K562 (cell line): ENCODE results near the gene CAPN2. TPM values are rescaled to one million over a fixed set of nuclear protein-coding genes. Genes with fewer than 3 reads are reported as not detected.

Source experiments
- ARID2 ChIP-seq: fragments of 450-650 bp; IDR thresholded peaks from 2 replicates; pipeline ENCODE4 v1.6.1; 2017; ENCODE audit warnings: antibody characterized with exemption, mild to moderate bottlenecking
- BCL6 ChIP-seq: fragments of 250-450 bp; sonication (Bioruptor Pico); IDR thresholded peaks from 2 replicates; pipeline ENCODE4 v1.4.0; 2020
- CHD2 ChIP-seq: IDR thresholded peaks from 2 replicates; pipeline ENCODE4 v1.6.1; 2011; ENCODE audit warnings: low read depth, low read length
- MIER1 ChIP-seq: fragments of 450-650 bp; IDR thresholded peaks from 2 replicates; pipeline ENCODE4 v1.6.1; 2016; ENCODE audit warnings: antibody characterized with exemption, mild to moderate bottlenecking, low read depth
- NFE2 ChIP-seq: IDR thresholded peaks from 2 replicates; pipeline ENCODE4 v1.6.1; 2014; ENCODE audit warnings: antibody characterized with exemption, low read depth
- NR1H2 ChIP-seq: sonication (generic); formaldehyde crosslinking; IDR thresholded peaks from 2 replicates; pipeline ENCODE4 v1.4.0; 2020; ENCODE audit warnings: mild to moderate bottlenecking, missing genetic modification reagents
- NRF1 ChIP-seq, 2 experiments: fragments of 450-650 bp; IDR thresholded peaks in 1 of 2; conservative IDR thresholded peaks in 1 of 2; 2 replicates each; pipeline ENCODE4 v1.6.1; 2014; ENCODE audit warnings: mild to moderate bottlenecking in 2 of 2
- PHB ChIP-seq: fragments of 250-450 bp; sonication (Bioruptor Pico); IDR thresholded peaks from 2 replicates; pipeline ENCODE4 v1.5.0; 2021
- RBM25 ChIP-seq: fragments of 200-400 bp; formaldehyde crosslinking; IDR thresholded peaks from 2 replicates; pipeline ENCODE4 v1.6.1; 2018; ENCODE audit warnings: low read length, low read depth, moderate library complexity; ENCODE audit not compliant: severe bottlenecking
- RBM34 ChIP-seq: fragments of 200-400 bp; formaldehyde crosslinking; IDR thresholded peaks from 2 replicates; pipeline ENCODE4 v1.6.1; 2018; ENCODE audit warnings: low read length, borderline replicate concordance; ENCODE audit not compliant: insufficient read depth
- SIRT6 ChIP-seq: IDR thresholded peaks from one replicate; pipeline ENCODE4 v1.6.1; 2012; ENCODE audit warnings: low read depth, mild to moderate bottlenecking, control low read depth, inconsistent platforms, low read length, moderate library complexity
- SNRNP70 ChIP-seq: fragments of 200-400 bp; formaldehyde crosslinking; optimal IDR thresholded peaks from 2 replicates; pipeline ENCODE3; 2017; ENCODE audit warnings: low read depth, low read length
- SP2 ChIP-seq: IDR thresholded peaks from 2 replicates; pipeline ENCODE4 v1.6.1; 2011; ENCODE audit warnings: mild to moderate bottlenecking, low read depth, low read length, moderate library complexity; ENCODE audit not compliant: poor library complexity, severe bottlenecking; ENCODE audit errors: extremely low read depth
- TBP ChIP-seq: optimal IDR thresholded peaks from 2 replicates; pipeline ENCODE3; 2011; ENCODE audit warnings: low read depth, low read length, improper control_type of control experiment
- TOE1 ChIP-seq, 2 experiments: fragments of 450-650 bp in 1 of 2; sonication (generic) in 1 of 2; formaldehyde crosslinking in 1 of 2; IDR thresholded peaks; 2 replicates each; pipeline versions ENCODE4 v1.7.1 to v1.8.0; 2016 to 2022; ENCODE audit warnings: borderline replicate concordance in 2 of 2, mild to moderate bottlenecking in 2 of 2, antibody characterized with exemption in 1 of 2, inconsistent platforms in 1 of 2, low read depth in 1 of 2, missing genetic modification reagents in 1 of 2, moderate library complexity in 1 of 2
- ZNF121 ChIP-seq: sonication (generic); formaldehyde crosslinking; conservative IDR thresholded peaks from 2 replicates; pipeline ENCODE4 v1.8.0; 2022; ENCODE audit warnings: missing genetic modification reagents
- ZNF146 ChIP-seq: IDR thresholded peaks from one replicate; pipeline ENCODE4 v1.6.1; 2018; ENCODE audit warnings: missing compliant biosample characterization; ENCODE audit not compliant: unreplicated experiment
- ZNF707 ChIP-seq: fragments of 250-450 bp; sonication (Bioruptor Pico); conservative IDR thresholded peaks from 2 replicates; pipeline ENCODE4 v1.8.0; 2022; ENCODE audit warnings: inconsistent platforms, mild to moderate bottlenecking, moderate library complexity
- polyA plus RNA-seq, 8 experiments: library from polyadenylated mRNA; depleted of rRNA in 4 of 8; stranded (reverse) in 5 of 8; unstranded in 3 of 8; fragments of >200 nt; fragmentation: Nextera tagmentation in 2 of 8; fragmentation: Illumina TruSeq in 1 of 8; extraction: Ambion mirVana in 2 of 8; extraction: Trizol in 1 of 8; gene quantifications; 2 replicates each; pipeline versions ENCODE4 v1.2.1 to v1.2.3, GENCODE V29; 2011 to 2014; ENCODE audit warnings: inconsistent platforms in 1 of 8, missing spikeins in 1 of 8
- total RNA-seq, 7 experiments: library from RNA; depleted of rRNA in 6 of 7; stranded (reverse); fragments of >200 nt in 6 of 7; fragmentation: Illumina TruSeq in 2 of 7; extraction: Trizol in 2 of 7; gene quantifications; 2 replicates each; pipeline versions ENCODE4 v1.2.1 to v1.2.3, GENCODE V29; 2011 to 2021; ENCODE audit warnings: low replicate concordance in 1 of 7
- TF ChIP-seq, protein P1 (sequence below): fragments of 450-650 bp; formaldehyde crosslinking; conservative IDR thresholded peaks from 2 replicates; pipeline ENCODE4 v1.4.0; 2022; ENCODE audit warnings: mild to moderate bottlenecking, missing genetic modification characterization
- TF ChIP-seq, protein P2 (sequence below), 2 experiments: fragments of 200-800 bp in 1 of 2; sonication (Bioruptor generic) in 1 of 2; sonication (generic) in 1 of 2; formaldehyde crosslinking in 1 of 2; IDR thresholded peaks in 1 of 2; conservative IDR thresholded peaks in 1 of 2; 2 replicates each; pipeline versions ENCODE4 v1.5.0 to v1.6.1; 2016 to 2020; ENCODE audit warnings: missing compliant biosample characterization in 1 of 2, missing genetic modification characterization in 1 of 2, missing genetic modification reagents in 1 of 2
- TF ChIP-seq, protein P3 (sequence below): IDR thresholded peaks from 2 replicates; pipeline ENCODE4 v1.6.1; 2011; ENCODE audit not compliant: insufficient read length; ENCODE audit errors: extremely low read depth
- TF ChIP-seq, protein P4 (sequence below): fragments of 250-450 bp; sonication (Bioruptor Pico); IDR thresholded peaks from 2 replicates; pipeline ENCODE4 v1.5.0; 2020; ENCODE audit warnings: mild to moderate bottlenecking, borderline replicate concordance

The CAPN2 gene
- total and polyA plus RNA-seq, 9 of the 15 experiments (the other 6 are each of a cell fraction or from before 2014, with no cell fraction given) = 24.6 to 157 (median 101) TPM

DNA sequence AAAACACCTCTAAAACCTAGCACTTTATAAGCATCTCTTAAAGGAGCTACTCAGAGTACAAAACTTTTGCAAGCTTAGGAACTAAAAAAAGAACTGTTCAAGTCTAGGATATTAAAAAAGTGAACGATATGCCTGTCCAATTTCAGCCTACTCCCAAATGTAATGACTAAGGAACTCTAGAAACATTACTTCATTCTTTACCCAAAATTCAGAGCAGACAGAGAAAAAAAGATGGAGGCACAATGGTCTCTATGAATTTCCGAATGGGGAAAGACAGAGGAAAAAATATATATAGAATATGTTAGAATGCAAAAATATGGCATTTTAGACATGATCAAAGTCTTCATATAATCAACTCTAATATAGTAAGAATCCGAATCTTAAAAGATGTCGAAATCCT, 72.2 kb downstream of the CAPN2 start (continued):
- TF ChIP-seq RBM25 (no peak), SP2 (no peak), SNRNP70 (no peak), NRF1 (conservative IDR thresholded peaks at IDR 0.05 in 1 of 2, IDR thresholded peaks at IDR 0.05 in 1 of 2) (no peak), MIER1 (no peak), RBM34 (no peak), BCL6 (CRISPR knock-in tag) (peak; percentile 51; the same call in 1 of the 2 replicates), SIRT6 (no peak), TBP (no peak), ARID2 (no peak), ZNF121 (CRISPR knock-in tag) (no peak), ZNF707 (CRISPR knock-in tag) (peak; percentile 57; the same call in 1 of the 2 replicates), TOE1 (IDR thresholded peaks at IDR 0.05; ENCODE audit: borderline replicate concordance) (no peak), TOE1 (CRISPR knock-in tag; IDR thresholded peaks at IDR 0.05; ENCODE audit: borderline replicate concordance, low read depth) (no peak), PHB (no peak), CHD2 (no peak), ZNF146 (CRISPR knock-in tag) (no peak), NFE2 (no peak), NR1H2 (CRISPR knock-in tag) (no peak)
- TF ChIP-seq, protein P1, sequence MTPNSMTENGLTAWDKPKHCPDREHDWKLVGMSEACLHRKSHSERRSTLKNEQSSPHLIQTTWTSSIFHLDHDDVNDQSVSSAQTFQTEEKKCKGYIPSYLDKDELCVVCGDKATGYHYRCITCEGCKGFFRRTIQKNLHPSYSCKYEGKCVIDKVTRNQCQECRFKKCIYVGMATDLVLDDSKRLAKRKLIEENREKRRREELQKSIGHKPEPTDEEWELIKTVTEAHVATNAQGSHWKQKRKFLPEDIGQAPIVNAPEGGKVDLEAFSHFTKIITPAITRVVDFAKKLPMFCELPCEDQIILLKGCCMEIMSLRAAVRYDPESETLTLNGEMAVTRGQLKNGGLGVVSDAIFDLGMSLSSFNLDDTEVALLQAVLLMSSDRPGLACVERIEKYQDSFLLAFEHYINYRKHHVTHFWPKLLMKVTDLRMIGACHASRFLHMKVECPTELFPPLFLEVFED = no peak
- TF ChIP-seq, protein P2, sequence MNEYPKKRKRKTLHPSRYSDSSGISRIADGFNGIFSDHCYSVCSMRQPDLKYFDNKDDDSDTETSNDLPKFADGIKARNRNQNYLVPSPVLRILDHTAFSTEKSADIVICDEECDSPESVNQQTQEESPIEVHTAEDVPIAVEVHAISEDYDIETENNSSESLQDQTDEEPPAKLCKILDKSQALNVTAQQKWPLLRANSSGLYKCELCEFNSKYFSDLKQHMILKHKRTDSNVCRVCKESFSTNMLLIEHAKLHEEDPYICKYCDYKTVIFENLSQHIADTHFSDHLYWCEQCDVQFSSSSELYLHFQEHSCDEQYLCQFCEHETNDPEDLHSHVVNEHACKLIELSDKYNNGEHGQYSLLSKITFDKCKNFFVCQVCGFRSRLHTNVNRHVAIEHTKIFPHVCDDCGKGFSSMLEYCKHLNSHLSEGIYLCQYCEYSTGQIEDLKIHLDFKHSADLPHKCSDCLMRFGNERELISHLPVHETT (CRISPR knock-in tag; conservative IDR thresholded peaks at IDR 0.05 in 1 of 2, IDR thresholded peaks at IDR 0.05 in 1 of 2) = peak in 1 of 2 experiments; percentile 86; a peak in 2 of 4 replicates
- TF ChIP-seq, protein P3, sequence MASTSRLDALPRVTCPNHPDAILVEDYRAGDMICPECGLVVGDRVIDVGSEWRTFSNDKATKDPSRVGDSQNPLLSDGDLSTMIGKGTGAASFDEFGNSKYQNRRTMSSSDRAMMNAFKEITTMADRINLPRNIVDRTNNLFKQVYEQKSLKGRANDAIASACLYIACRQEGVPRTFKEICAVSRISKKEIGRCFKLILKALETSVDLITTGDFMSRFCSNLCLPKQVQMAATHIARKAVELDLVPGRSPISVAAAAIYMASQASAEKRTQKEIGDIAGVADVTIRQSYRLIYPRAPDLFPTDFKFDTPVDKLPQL = no peak
- TF ChIP-seq, protein P4, sequence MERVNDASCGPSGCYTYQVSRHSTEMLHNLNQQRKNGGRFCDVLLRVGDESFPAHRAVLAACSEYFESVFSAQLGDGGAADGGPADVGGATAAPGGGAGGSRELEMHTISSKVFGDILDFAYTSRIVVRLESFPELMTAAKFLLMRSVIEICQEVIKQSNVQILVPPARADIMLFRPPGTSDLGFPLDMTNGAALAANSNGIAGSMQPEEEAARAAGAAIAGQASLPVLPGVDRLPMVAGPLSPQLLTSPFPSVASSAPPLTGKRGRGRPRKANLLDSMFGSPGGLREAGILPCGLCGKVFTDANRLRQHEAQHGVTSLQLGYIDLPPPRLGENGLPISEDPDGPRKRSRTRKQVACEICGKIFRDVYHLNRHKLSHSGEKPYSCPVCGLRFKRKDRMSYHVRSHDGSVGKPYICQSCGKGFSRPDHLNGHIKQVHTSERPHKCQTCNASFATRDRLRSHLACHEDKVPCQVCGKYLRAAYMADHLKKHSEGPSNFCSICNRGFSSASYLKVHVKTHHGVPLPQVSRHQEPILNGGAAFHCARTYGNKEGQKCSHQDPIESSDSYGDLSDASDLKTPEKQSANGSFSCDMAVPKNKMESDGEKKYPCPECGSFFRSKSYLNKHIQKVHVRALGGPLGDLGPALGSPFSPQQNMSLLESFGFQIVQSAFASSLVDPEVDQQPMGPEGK (CRISPR knock-in tag) = no peak
